ENCODE measurements around the gene TMEM207. TPM values are rescaled to one million over a fixed set of nuclear protein-coding genes. Genes with fewer than 3 reads are reported as not detected.

TMEM207 gene
- total and polyA plus RNA-seq, 2 of the 8 experiments (the other 6 are each of a cell fraction or from before 2014, with no cell fraction given), result not detected

GRCh38 chr3:190444576-190445145, 5.0 kb downstream of the TMEM207 start (continued):
- TF ChIP-seq NRF1 (IDR thresholded peaks at IDR 0.05; ENCODE audit: low read depth, low read length) (no peak), KDM4A (IDR thresholded peaks at IDR 0.05; ENCODE audit: low read depth, low read length, severe bottlenecking) (no peak), SIN3A (conservative IDR thresholded peaks at IDR 0.05 in 1 of 2, IDR thresholded peaks at IDR 0.05 in 1 of 2; ENCODE audit: low read depth in 1 of 2, low read length in 2 of 2) (no peak)

All from H1 (cell line).